GM21529 (cell line): ENCODE measurements around the gene SEMA5A.

Source experiments
- ATAC-seq: cut with Tn5 transposase; IDR thresholded peaks from one replicate; pipeline ENCODE4 v1.9.1; 2021; ENCODE audit not compliant: unreplicated experiment

The SEMA5A gene

DNA sequence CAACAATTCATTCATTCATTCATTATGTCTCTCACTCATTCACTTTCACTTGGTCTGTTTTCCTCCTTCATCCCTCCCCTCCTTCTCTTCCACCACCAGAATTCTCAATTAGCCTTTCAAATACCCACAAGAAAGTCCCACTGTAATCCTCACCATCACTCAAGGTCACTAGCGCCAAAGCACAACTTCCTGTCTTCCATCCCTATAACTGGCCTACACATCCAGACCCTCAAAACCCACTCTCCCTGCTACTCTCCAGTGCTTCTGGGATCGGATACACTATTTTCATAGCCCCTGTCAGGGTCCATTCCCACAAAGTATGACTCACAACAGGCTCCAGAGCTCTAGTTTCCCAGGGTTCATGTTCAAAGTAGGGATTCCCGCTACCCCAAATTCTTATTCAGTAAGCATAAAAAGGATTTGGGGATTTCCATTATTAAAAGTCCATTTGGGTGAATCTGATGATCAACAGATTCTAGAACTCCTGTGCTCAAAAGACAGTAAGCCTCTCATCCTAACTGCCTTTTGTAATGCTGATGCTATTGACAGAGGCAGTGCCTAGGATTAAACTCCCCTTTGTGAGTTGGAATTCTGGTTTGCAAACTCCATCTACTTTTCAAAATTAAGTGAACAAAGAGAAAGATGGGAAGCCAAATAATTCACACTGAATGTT, 250.9 kb downstream of the SEMA5A start:
- ATAC-seq = no peak

DNA sequence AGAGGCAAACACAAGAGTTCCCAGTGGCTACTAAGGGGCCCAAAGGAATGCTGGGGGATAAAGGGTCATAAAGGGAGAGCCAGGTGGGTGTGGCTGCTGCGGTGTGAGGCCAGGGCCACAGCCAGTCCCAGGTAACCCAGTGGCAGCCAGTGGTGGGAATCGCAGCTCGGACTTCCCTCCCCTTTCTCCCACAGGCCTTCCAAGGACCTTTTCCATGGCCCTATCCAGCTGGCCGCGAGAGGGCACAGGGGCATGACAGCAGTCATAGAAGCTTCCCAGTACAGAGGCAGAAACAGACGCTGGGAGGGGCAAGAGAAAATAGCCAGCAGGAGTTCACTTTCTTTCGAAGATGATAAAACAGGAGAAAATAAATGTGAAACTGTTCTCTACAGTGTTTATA, 257.6 kb downstream of the SEMA5A start:
- no peak for ATAC-seq

DNA sequence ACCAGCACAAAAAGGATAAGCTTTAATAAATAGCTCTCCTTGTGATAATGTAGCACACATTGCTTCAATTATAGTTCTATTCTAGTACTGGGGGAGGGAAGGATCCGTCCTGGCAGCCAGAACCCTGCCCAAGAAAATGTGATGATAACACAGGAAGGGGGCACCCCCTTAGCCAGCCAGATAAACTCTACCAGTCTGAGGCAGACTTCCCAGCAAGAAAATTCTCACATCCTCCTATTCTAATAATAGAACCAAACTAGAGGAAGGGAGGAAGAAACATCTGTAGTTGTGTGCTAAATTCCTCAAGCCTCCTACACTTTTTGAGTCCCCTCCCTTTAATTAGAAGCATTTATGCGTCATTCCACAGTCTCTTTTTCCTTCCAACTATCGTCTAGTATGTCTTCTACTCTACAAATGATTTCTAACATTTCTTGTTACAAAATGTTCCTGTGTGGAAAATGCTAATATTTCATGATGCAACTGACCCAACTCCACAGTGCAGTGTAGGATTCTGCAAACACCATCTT, 261.0 kb downstream of the SEMA5A start:
- ATAC-seq = no peak

DNA sequence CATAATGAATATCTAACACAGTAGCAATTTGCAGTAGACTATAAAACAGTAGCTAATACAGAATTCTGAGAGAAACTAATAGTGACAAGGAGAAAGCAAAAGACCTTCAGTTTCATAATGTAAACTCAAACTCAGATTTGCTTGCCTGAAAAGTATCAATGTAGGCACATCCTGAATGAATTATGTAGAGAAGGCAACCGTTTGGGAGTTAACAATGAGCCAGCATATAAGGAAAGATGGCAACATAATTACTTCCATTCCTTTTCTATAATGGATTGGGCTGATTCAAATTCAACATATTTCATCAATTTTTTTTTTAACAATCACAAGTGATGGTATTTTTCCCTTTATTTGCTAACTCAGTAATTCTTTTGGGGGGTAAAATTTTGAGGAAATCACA, 261.6 kb downstream of the SEMA5A start:
- no peak for ATAC-seq

DNA sequence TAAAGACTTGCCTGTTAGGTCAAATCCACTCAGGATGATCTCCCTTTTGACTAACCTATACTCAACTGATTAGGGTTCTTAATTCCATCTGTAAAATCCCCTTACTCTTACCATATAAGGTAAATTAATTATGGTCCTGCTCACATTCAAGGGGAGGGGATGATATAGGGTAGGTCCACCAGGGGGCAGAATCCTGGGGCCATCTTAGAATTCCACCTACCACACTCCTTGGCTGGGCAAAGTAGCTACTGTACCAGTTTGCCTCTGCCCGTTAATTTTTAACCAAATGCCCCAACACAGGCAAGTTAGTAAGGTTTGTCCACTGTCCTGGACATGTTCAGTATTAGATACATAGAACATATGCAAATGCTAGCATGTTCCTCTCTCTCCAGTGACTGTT, 262.4 kb downstream of the SEMA5A start:
- no peak for ATAC-seq

DNA sequence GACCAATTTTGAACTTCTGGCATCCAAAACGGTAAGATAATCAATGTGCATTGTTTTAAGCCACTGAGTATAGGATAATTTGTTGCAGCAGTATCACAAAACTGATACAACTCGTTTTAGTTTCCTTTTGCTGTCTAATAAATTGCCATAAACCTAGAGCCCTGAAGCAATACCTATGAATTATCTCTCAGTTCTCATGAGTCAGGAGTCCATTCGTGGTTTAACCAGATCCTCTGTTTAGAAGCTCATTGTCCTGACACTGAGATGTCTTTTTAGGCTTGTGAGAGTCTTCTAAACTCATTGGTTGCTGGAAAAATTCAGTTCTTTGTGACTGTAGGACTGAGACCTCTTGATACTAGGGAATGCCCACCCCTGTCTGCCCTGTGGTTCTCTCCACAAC, 262.9 kb downstream of the SEMA5A start:
- ATAC-seq = no peak

DNA sequence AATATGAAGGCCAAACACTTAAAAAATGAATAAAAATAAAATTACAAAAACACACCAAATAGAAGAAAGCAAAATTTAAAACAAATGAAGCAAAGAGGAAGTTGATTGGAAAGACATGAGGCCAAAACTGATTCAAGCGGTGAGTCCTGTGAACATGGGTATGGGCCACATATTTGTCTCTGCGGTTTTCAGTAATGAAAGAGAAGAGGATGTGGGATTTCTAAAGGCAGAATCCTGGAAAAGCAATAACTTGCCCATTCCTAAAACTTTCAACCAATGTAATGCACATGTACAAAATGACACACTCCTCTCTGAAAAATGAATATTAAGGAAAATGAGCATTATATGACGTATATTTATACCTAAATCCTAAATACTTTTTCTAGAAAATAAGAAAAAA, 263.7 kb downstream of the SEMA5A start:
- no peak for ATAC-seq

DNA sequence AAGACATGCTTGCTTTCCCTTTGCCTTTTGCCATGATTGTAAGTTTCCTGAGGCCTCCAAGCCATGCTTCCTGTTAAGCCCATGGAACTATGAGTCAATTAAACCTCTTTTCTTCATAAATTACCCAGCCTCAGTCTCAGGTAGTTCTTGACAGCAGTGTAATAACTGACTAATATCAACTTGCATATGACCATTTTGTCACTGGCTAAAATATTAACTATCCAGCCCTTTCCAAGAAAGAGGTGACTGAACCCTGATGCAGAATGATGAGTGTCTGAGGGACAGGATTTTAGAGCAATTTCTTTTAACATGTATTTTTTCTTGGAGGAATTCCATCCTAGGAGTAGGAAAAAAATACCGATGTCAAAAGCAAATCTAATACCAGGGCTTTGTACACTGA, 266.1 kb downstream of the SEMA5A start:
- ATAC-seq = no peak

DNA sequence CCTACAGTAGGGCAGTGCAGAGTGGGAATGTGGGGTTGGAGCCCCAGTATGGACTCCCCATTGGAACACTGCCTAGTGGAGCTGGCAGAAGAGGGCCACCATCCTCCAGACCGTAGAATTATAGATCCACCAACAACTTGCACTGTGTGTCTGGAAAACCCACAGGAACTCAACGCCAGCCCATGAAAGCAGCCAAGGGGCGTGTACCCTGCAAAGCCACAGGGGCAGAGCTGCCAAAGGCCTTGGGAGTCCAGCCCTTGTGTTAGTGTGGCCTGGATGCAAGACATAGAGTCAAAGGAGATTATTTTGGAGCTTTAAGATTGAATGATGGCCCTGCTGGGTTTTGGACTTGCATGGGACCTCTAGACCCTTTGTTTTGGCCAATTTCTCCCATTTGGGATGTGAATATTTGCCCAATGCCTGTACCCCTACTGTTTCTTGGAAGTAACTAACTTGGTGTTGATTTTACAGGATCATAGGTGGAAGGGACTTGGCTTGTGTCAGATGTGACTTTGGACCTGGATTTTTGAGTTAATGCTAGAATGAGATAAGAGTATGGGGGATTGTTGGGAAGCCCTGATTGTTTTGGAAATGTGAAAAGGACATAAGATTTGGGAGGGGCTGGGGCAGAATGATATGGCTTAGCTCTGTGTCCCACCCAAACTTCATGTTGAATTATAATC, 266.8 kb downstream of the SEMA5A start:
- ATAC-seq = no peak

DNA sequence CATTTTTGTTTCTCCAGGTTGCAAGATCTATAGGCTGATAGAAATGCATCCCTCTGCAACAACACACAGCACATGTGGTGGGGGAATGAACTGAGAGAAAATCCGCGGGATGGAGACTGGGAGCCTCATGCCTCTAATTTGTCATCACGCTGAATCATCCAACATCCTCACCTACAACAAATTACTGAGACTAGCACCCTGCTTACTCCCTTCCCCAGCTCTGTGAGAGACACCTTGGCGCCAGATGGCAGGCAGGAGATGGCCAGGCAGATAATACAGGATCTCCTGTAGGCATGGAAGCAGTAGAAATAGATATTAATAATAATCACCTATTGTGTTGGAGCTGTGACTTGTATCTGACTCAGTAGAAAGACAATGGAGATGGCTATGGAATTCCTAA, 276.9 kb downstream of the SEMA5A start:
- no peak for ATAC-seq

DNA sequence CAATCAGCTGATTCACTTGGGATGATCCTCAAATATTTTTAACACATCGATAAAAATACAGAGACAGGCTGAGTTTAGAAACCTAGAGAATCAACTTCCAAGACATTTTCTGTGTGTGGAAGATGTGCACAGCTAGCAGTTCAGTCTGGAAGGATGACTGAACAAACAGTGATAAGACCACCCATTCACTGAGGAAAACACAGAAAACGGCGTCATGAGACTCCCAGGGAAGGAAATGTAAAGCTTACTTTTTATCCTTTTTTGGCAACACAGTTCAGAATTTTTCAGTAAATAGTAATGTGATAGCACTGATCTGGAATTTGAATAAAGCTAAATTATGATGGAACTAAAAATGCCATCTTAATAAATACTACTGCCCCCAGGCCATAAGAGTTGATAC, 277.6 kb downstream of the SEMA5A start:
- no peak for ATAC-seq

DNA sequence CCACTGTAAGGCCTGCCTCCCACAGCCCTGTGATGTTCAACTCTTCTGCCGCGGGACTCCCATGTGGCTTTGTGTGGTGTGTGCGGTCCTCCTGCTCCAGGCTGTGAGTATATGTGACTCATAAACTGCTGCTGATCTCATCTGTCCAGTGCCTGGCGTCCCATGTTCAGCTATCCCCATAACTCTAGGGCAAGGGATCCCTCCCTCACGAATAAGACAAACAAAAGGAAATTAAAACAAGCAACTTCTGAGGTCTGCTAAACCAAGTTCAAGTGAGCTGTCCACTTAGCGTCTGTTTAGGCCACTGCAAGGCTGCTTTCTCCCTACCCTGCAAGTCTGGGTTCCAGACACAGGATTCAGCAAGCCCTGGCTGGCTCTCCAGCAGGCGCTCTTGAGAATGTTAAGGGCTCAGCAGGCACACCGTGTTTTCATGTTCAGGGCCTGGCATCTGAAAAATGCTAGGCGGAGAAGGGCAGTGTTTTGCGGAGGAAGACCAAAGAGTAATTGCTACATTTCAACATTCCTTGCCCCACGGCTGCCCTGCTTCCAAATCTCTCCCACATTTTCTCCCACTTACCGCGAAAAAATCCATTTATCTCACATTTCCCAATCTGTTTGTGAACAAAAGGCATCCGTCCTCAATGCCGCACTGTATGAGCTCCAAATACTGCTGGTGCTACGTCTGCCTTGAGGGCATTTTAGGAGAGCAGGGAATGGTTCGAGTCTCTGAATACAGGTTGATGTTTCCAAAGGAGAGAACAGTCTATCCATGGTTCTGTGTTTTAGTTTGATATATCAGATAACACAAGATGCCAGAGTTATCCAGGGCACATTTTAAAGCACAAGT, 280.2 kb downstream of the SEMA5A start:
- no peak for ATAC-seq

DNA sequence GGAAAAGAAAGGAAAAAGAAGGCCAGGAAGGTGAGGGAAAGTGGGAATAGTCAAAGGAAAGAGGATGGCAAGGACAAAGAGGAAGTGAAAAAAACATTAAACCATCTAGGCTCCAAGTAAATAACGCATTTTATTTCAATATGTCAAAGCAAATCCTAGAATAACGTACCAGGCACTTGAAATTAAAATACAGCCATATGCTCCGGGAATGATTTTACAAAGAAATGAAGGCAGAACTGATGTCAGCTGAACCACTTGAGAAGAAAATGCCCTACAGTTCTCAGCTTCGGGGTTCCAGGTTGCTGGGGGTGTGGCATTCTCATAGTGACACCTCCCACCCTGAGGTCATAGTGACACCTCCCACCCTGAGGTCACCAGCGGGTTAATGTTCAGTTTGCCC, 281.6 kb downstream of the SEMA5A start:
- ATAC-seq = no peak

DNA sequence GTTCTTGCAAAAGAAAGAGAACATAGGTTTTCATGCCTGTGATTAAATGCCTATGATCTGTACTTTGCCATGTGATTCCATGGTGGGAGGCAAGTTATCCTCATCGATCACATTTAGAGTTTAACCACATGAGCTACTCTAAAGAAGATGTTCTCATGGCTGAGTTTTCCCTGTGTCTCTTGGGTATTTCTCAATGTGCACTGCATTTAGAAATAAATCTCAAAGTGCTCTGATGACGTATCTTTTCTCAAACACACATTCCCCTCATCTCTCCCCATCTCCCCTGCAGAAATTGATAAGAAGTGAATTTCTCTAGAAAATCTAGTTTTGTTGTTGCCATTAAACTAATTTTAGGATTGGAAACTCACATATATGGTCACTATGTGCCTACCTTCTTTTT, 282.2 kb downstream of the SEMA5A start:
- ATAC-seq = no peak

DNA sequence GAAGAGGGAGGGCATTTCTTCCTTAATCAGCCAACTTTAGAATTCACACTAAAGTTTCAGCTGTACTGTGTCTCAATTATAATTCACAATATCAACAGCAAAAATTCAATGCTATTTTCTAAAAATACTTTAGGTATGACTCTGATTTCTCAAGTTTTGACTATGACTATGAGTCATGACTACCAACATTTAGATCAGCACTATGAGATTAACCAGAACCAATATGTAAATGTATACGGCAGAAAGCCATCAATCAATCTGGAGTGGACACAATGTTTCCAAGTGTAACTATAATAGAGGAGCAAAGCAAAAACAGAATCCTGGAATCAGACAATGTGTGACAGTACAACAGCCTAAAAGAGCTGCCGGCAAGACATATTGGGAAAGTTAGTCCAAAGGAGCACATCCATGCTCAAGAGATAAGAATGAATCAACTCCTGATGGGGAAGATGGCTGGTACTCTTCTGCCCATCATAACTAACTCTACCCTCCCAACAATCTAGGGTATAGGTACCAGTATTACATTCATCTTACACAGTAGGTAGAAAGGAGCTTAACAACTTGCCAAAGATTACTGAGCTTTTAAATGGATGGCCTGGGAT, 294.4 kb downstream of the SEMA5A start:
- ATAC-seq = no peak

DNA sequence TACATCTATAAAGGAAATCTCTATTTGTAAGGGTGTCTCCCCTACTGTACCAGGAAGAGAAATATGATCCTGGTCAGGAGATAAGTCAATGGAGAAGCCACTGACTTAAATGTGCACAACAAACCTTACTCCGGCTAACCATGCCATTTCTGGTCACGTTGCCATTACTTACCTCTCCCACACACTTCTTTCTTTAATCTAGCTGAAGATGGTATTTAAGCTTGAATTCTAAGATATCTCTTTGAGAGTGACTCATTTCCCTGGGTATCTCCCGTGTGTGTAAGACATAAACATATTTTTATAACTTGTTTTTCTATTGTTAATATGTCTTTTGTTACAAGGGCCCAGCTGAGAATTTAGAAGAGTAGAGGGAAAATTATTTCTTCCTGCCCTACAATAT, 296.6 kb downstream of the SEMA5A start:
- ATAC-seq = no peak

DNA sequence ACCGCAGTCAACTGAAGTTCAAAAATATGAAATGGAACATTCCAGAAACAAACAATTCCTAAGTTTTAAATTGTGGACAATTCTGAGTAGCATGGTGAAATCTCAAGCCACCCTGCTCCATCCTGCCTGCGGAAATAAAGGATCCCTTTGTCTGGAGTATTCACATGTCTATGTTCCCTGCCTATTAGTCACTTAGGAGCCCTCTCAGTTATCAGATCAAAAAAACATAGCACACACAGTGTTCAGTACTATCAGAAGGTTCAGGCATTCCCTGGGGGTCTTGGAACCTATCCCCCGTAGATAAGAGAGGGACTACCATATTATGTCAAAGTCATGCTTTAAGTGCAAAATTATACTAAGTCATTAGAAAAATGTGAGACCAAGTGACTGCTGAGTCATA, 300.8 kb downstream of the SEMA5A start:
- ATAC-seq = no peak

DNA sequence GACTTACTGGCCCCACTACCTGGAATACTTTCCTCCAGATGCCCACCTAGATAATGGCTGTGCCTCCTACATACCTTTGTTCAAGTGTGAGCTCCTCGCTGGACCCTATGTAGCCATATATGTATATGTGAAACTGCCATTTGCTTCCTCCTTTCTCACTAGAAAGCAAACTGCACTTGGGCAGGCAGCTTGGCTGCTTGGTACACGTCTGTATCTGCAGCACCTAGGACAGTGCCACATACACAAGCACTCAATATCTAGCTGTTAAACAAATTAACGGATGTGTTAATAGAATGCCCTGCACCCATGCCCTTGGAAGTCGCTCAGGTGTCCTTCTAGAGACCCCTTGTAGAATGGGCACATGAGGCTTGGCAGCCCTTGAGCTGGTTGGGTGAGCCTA, 301.5 kb downstream of the SEMA5A start:
- ATAC-seq = no peak

DNA sequence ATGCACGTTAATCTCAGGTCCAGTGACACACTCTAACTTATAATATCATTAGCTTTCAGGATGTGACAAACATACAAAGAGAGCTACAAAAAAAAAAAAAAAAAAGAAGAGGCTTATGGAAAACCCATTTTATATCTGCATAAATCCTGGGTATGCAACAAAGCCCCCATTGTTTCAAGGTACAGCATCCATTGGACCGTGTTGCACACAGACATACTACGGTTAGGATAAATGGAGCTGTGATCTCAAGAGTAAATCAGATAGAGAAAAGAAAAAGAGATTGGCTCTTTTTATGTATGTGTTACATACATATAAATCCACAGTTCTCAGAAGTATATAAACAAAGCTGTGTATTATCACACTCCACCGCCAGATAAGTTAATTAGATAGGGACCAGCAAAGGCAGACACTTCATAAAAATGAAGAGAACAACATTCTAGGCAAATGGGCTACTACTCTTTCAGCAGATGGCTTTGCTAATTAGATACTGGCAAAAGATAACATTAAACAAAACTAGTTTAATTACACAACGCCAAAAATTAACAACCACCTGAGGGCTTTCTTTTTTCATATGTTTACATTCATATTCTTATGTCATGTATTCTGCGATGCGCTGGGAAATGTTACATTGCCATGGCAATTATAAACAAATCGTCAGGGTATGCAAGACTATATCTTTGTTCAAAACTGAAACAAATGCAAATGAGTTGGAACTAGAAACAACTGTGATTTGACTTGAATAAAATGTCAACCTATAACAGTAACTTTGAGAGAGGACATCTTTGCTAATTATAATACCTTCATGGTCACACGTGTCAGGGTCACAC, 304.2 kb downstream of the SEMA5A start:
- ATAC-seq = no peak

DNA sequence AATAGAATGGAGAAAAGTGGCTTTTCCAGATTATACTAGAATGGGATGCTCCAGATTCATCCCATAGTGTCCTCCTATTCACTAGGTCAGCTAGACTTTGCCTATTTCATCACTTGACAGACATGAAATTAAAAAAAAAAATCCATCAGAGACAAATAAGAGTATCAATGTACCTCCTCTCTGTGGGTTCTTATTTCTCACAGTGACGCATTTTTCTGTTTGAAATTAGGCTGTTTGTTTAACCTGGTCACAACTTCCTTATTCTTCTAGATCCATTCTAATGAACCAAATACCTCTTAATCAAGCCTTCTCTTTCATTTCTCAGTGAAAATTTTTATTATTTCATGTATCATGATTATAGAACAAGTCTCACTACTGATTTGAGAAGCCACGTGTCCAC, 305.4 kb downstream of the SEMA5A start:
- no peak for ATAC-seq

DNA sequence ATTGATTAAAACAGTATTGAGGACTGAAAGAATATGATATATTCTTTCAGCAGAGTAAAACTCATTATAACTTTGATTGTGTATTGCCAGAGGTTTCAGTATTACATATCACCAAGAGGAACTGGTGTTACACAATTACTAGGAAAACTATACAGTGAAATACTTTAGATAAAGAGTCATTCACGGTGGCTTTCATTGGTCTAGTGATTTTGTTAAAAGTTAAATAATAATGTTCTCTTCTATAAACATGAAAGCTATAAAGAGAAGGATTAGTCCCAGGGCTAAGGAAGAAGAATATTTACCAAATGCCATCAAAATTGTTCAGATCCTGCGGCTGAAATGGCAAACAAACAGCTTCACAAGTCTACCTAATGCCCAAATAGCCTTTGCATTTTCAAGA, 306.2 kb downstream of the SEMA5A start:
- ATAC-seq = no peak
